Activated naive CD8-positive, alpha-beta T cell treated with anti-CD3 and anti-CD28 coated beads for 36 hours (primary cell): ENCODE results near the gene TAF10. TPM values are rescaled to one million over a fixed set of nuclear protein-coding genes. Genes with fewer than 3 reads are reported as not detected.

ENCODE experiments used
- DNase-seq: peaks from one replicate; pipeline ENCODE4 v3.0.0; 2021
- H3K27ac Mint-ChIP-seq: one replicate; pipeline ENCODE4 v1.8.0; 2022; ENCODE audit warnings: mild to moderate bottlenecking, moderate library complexity, mixed read lengths
- H3K27me3 Mint-ChIP-seq: one replicate; pipeline ENCODE4 v1.8.0; 2022; ENCODE audit warnings: mild to moderate bottlenecking, mixed read lengths
- H3K36me3 Mint-ChIP-seq: one replicate; pipeline ENCODE4 v1.8.0; 2021; ENCODE audit warnings: mild to moderate bottlenecking, mixed read lengths
- H3K4me1 Mint-ChIP-seq: one replicate; pipeline ENCODE4 v1.8.0; 2021; ENCODE audit warnings: mixed read lengths
- H3K4me3 Mint-ChIP-seq: one replicate; pipeline ENCODE4 v1.8.0; 2022; ENCODE audit warnings: mild to moderate bottlenecking, moderate library complexity, mixed read lengths
- H3K9me3 Mint-ChIP-seq: one replicate; pipeline ENCODE4 v1.8.0; 2022; ENCODE audit warnings: mixed read lengths
- total RNA-seq, 2 experiments: library from RNA; stranded (reverse); gene quantifications; one replicate each; pipeline ENCODE4 v1.2.3, GENCODE V29; 2021

TAF10 gene
- total RNA-seq, 2 experiments from 2014 or later, result 156 to 160 TPM

DNA sequence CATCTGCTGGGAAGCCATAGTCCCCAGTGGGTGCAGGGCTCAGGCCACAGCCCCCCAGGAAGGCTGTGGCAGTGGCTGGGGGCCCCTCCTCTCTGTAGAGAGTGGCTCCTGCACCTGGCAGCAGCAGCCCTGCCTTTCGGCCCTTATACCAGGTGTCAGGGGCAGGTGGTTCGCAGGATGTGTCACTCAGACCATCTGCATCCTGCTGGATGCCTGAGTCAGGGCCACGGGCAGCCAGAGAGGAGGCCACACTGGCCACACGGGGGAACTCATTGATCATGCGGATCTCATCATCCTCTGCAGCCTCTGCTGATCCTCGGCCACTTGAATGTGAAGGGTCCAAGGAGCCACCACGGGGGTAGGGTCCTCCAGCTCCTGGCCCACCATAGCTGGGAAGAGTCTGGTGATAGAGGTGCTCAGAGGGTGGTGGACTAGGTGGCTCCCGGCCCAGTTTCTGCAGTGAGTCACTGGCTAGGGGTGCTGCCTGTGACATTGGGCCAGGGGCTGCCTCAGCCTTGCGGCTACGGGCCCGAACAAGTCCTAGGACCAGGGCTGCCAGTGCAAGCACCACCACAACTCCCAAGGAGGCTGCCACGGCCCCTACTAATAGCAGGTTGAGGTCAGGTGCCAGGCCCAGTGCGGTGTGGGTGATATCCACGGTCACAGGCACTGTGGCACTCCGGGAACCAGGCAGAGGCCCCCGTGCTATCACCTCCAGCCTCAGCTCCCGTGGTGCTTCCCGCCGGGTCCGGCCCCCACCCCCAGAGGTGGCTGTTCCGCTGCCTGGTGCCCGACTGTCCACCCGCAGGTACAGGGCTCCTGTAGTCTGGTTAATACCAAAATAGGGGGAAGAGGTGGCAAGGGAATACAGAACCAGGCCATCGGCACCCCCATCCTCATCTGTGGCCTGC, 10.5 kb upstream of the TAF10 start:
- no peak for DNase-seq
- H3K9me3 Mint-ChIP-seq, result no peaks in the 10 kb centered on the region
- H3K27ac Mint-ChIP-seq, result no peak overlapping the region
- H3K4me1 Mint-ChIP-seq, result peaks cover 9% of the 10 kb centered on the region
- no peak overlapping the region for H3K4me3 Mint-ChIP-seq
- no peaks in the 10 kb centered on the region for H3K27me3 Mint-ChIP-seq
- no peaks in the 10 kb centered on the region for H3K36me3 Mint-ChIP-seq

DNA sequence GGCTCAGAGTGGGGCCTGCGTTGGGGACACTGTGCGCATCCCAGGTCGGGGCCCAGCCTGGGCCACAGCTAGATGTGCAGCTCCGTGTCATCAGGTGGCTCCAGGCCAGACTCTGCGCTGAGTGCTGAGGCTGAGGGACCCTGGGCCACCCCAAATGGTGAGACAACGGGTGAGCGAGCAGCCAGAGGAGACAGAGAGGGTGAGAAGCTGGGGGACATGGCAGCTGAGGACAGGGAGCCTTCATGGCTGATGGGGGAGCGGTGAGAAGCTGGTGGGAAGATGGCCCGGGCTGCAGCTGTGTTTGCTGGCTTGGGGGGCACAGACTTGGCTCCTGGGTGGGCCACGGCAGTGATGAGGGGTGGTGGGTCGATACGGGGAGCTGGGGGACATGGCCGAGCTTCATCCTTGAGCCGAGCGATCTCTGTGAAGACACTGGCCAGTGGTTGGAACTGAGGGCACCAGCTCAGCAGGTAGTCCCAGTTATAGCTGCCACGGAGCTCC, 9.7 kb upstream of the TAF10 start:
- no peaks in the 10 kb centered on the region for H3K36me3 Mint-ChIP-seq
- H3K4me3 Mint-ChIP-seq, result no peak overlapping the region
- no peak for DNase-seq
- H3K27me3 Mint-ChIP-seq, result no peaks in the 10 kb centered on the region
- H3K9me3 Mint-ChIP-seq, result no peaks in the 10 kb centered on the region
- peaks cover 6% of the 10 kb centered on the region for H3K4me1 Mint-ChIP-seq
- H3K27ac Mint-ChIP-seq, result no peak overlapping the region

DNA sequence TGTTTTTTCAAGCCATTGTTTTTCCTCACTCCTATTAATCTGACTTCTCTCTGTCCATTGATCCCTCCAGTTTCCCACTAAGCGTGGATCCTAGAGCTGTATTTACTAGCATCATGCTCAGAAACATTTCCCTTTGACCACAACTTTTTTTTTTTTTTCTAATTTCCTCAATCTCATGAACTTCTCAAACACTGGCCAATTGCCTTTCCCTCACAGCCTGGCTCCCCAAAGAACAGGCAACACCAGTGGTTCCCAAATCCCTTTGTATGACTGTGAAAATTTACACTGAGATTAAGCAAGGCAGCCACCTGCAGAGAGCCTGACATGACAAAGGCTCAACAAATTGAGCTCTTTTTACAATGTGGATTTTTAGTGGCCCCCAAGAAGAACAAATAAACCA, 8.6 kb upstream of the TAF10 start:
- no peak overlapping the region for H3K4me3 Mint-ChIP-seq
- no peaks in the 10 kb centered on the region for H3K9me3 Mint-ChIP-seq
- no peak overlapping the region for H3K27ac Mint-ChIP-seq
- no peak for DNase-seq
- peaks cover 4% of the 10 kb centered on the region for H3K36me3 Mint-ChIP-seq
- H3K4me1 Mint-ChIP-seq, result peaks cover 4% of the 10 kb centered on the region
- no peaks in the 10 kb centered on the region for H3K27me3 Mint-ChIP-seq

DNA sequence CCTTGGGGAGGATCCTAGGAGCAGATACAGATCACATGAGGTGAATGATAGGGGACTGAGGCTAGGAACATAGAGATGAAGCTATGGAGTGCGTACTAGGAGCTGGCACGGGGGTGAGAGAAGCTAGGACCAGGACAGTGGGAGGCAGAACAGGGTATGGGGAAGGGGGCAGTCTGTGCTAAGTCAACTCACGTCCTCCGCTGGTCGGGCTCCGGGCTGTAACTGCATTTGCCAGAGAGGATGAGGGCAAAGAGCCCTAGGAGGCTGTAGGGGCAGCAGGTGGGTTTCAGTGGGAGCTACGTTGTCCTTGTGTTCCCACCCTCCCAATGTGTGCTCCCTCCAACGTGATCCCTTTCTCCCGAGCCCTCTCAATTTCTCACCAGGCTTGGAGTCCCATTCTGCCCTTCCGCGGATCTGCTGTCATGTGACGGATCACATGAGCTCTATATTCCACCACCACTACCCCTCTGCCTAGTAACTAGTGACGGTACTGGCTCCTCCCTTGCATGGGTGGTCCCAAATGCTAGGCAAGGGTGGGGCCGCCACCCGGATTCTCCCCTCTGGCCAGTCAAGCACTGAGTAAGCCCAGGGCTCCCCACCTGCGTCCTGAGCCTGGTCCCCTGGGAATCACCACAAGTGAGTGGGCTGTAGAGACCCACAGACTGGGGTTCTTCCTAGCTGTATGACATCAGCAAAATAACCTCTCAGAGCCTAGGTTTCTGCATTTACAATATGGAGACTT, 7.2 kb upstream of the TAF10 start, which contains the start of gene TPP1:
Gene TPP1, minus strand, starts transcription at position 419 of the 742 bp plus-strand sequence. Its CDS starts 22 bp downstream, at position 397.
- peak; percentile 89 for DNase-seq

DNA sequence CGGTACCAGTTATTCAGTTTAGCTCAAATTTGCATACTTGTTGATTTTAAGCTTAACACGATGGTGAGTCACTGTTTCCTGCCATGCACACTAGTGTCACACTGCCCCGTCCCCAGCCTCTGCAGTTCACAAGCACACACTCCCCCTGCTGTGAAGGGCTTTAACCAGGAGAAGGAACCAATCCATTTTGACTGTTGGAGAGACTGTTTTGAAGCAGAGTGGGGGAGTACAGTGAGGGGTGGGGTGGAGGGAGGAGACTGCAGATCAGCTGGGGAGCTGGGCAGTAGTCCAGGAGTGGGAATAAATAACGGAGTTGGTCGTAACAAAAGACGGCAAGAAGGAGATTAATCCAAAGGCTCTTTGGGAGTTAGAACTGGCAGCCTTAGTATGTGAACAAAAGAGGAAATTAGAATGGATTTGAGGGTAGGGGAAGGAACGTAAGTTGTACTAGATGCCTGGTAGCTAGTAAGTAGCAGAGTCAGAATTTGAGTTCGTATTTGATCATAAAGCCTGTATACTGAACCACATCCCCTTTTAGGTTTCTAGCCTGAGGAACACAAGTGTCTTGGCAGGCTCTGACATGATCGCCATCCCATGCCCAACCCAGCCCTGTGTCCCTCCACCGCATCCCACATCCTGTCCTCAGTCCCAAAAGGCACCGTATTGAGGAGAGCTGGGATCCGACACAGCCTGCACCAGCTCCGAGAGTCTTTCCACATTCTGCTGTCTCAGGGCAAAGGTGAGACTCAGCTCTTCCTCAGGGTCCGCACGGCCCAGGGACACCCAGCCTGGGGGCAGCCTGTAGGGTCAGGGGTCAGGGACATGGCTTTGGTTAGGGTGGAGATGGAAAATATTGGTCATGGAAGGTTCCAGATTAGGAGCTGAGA, 6.3 kb upstream of the TAF10 start:
- peak; percentile 57 for DNase-seq
- H3K9me3 Mint-ChIP-seq, result no peaks in the 10 kb centered on the region
- no peak overlapping the region for H3K27ac Mint-ChIP-seq
- peaks cover 8% of the 10 kb centered on the region for H3K36me3 Mint-ChIP-seq
- H3K4me1 Mint-ChIP-seq, result peaks cover 4% of the 10 kb centered on the region
- no peak overlapping the region for H3K4me3 Mint-ChIP-seq
- no peaks in the 10 kb centered on the region for H3K27me3 Mint-ChIP-seq

More for the DNA sequence above, 7.2 kb upstream of the TAF10 start, which contains the start of gene TPP1:
- Mint-ChIP-seq H3K4me1 (peaks cover 4% of the 10 kb centered on the region), H3K27ac (no peak within 1 kb of the TSS), H3K36me3 (peaks cover 8% of the 10 kb centered on the region), H3K27me3 (no peaks in the 10 kb centered on the region), H3K4me3 (no peak within 1 kb of the TSS), H3K9me3 (no peaks in the 10 kb centered on the region)

DNA sequence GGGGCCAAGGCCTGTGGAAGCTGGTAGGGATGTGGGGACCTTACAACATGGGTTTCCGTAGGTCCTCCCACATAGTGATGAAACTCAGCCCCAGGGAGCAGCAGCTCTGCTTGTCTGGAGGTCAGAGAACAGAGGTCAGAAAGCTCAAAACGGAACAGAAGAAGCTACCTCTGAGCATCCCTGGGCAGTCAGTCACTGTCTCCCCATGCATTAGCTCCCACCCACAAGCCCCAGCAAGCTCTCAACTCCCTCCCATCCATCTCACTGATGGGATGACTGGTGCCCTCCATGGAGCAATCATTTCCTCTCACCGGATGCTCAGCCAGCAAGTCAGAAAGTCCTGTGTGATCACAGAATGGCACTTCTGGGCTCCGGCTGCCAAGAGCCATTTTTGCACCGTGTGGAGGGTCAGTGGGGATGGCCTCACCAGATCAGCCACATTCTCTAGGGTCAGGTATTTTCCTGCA, 5.3 kb upstream of the TAF10 start:
- H3K4me1 Mint-ChIP-seq, result peaks cover 4% of the 10 kb centered on the region
- no peak overlapping the region for H3K4me3 Mint-ChIP-seq

DNA sequence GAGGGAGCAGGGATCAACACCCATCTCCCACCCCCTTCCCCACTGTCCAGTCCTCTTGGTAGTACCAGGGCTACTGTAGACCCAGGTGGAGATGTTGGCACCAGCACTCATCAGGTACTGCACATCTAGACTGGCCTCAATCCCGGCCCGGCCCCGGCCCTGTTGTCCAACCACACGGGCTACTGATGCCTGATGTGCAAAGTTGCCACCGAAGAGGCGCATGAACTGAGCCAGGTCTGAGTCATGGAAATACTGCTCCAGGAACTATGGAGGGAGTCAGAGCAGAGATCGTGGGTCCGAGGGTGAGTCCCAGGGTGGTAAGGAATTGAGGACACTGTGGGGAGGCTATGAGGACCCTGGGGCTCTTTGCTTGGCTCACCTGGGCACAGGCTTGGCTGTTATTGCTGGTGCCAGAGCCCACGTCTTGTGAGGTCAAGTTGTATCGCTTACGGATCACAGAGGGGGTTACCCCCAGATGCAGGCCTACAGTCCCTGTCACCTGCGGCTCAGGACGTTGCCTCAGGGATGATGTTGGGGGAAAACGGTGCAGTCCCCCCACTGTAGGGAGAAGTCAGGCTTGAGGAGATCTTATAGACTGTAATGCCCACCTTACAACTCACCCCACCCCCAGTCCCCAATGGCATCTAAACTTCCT, 4.7 kb upstream of the TAF10 start:
- peaks cover 8% of the 10 kb centered on the region for H3K36me3 Mint-ChIP-seq
- peaks cover 4% of the 10 kb centered on the region for H3K4me1 Mint-ChIP-seq
- no peak for DNase-seq
- H3K27me3 Mint-ChIP-seq, result no peaks in the 10 kb centered on the region
- H3K4me3 Mint-ChIP-seq, result no peak overlapping the region
- no peak overlapping the region for H3K27ac Mint-ChIP-seq
- H3K9me3 Mint-ChIP-seq, result no peaks in the 10 kb centered on the region

More for the DNA sequence above, 5.3 kb upstream of the TAF10 start:
- Mint-ChIP-seq H3K27me3 (no peaks in the 10 kb centered on the region), H3K9me3 (no peaks in the 10 kb centered on the region), H3K36me3 (peaks cover 8% of the 10 kb centered on the region), H3K27ac (no peak overlapping the region)
- DNase-seq, result no peak

DNA sequence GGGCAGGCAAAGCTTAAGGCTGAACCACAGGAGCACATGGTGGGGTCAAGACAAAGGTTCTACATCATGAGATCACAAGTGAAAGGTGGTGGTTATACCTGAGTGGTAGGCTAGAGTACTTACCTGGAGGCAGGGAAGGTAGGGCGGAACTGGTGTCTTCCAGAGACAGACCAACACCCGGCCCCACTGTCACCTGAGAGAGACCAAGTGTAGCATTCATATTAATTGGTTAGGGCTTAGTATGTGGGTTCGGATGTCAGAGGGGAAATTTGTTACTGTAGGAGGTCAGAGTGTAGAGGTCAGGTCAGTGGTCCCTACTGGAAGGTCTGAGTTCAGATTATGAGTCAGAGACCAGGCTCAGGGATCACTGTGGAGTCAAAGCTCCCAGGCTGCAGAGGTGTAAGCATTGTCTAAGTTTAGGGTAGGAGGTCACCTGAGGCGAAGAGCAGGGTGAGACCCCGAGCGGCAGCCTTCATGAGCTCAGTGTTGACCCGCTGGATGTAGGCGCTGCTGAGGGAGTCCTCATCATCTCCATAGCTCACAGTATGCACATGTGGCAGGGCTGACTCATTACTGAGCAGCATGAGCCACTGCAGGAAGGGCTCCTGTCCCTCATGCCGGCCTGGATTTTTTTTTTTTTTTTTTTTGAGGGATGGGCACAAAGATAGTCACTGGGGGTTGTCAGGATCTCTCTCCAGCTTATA, 4.0 kb upstream of the TAF10 start:
- no peaks in the 10 kb centered on the region for H3K27me3 Mint-ChIP-seq
- H3K36me3 Mint-ChIP-seq, result peaks cover 12% of the 10 kb centered on the region
- no peaks in the 10 kb centered on the region for H3K9me3 Mint-ChIP-seq
- H3K4me1 Mint-ChIP-seq, result peaks cover 8% of the 10 kb centered on the region
- no peak overlapping the region for H3K4me3 Mint-ChIP-seq
- no peak for DNase-seq
- no peak overlapping the region for H3K27ac Mint-ChIP-seq

DNA sequence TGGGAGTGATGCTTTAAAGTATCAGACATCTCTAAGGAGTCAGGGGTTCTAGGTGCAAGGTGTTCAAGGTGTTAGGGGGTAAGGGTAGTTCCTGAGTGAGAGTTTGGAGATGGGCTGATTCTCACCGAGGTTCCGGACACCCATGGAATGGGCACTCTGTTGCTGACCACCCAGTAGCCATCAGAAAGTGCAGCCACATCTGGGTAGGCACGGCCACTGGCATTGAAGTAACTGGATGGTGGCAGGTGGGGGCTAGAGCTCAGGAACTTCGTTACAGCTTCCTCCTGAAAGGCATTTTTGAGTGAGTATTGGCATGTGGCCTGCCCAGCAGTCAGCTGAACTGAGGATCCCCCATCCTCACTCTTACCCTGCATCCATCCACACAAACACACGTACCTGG, 3.0 kb upstream of the TAF10 start:
- peaks cover 14% of the 10 kb centered on the region for H3K4me1 Mint-ChIP-seq
- no peak for DNase-seq
- H3K27ac Mint-ChIP-seq, result no peak overlapping the region
- H3K27me3 Mint-ChIP-seq, result no peaks in the 10 kb centered on the region
- H3K36me3 Mint-ChIP-seq, result peaks cover 20% of the 10 kb centered on the region
- H3K9me3 Mint-ChIP-seq, result no peaks in the 10 kb centered on the region
- H3K4me3 Mint-ChIP-seq, result no peak overlapping the region

DNA sequence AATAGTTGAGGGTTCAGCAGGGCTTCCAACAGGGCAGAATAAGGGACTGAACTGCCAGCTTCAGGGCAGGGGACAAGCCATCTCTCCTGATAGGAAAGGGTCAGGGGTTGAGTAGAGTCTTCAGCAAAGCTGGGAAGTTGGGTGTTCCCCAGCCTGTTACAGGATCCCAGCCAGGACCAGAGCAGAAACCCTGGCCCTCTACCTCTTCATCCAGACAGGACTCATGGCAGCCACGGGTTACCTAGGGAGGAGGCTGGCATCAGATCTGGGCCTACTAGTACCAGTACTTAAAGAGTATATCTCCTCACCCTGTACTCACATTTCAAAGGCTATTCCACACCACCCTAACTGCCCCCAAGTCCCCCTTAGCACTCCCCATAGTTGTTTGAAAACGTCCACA, 2.4 kb upstream of the TAF10 start:
- DNase-seq, result no peak
- Mint-ChIP-seq H3K4me3 (no peak overlapping the region), H3K4me1 (peaks cover 14% of the 10 kb centered on the region), H3K36me3 (peaks cover 26% of the 10 kb centered on the region), H3K27ac (no peak overlapping the region), H3K27me3 (no peaks in the 10 kb centered on the region), H3K9me3 (no peaks in the 10 kb centered on the region)

DNA sequence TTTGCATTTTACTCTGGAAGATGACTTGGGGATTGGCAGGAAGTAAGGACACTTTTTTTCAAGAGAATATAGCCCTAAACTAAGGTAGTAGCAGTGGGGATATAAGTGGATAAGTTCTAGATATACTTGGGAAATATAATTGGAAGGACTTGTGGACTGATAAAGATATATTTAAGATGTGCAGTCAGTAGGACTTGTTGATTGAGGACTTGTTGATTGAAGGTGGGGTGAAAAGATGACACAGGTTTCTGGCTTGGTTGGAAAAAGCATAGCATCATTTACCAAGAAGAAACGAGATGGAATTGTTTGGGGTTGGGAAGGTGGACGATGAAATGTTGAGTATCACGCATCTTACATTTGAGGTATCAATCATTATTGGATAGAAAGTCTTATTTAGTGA, 1.5 kb upstream of the TAF10 start:
- DNase-seq, result no peak
- Mint-ChIP-seq H3K4me3 (no peak overlapping the region), H3K36me3 (peaks cover 33% of the 10 kb centered on the region)

DNA sequence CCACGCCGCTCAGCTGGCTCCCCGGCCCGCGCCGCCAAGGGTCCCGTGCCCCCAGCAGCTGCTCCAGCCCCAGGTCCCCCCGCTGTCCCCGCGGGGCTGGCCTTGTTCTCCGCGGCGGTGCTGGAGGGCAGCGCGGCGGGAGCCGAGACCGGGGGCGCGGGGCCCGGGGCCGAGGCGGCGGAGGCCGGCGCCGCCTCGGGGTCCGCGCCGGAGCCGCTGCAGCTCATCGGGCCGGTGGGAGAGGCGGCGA, 128 bp downstream of the TAF10 start:
- DNase-seq, result no peak
- peaks cover 42% of the 10 kb centered on the region for H3K36me3 Mint-ChIP-seq
- peak overlapping the region; percentile 95 for H3K4me3 Mint-ChIP-seq

More for the DNA sequence above, 1.5 kb upstream of the TAF10 start:
- H3K9me3 Mint-ChIP-seq, result no peaks in the 10 kb centered on the region
- H3K27ac Mint-ChIP-seq, result no peak overlapping the region
- H3K4me1 Mint-ChIP-seq, result peaks cover 20% of the 10 kb centered on the region
- H3K27me3 Mint-ChIP-seq, result no peaks in the 10 kb centered on the region

DNA sequence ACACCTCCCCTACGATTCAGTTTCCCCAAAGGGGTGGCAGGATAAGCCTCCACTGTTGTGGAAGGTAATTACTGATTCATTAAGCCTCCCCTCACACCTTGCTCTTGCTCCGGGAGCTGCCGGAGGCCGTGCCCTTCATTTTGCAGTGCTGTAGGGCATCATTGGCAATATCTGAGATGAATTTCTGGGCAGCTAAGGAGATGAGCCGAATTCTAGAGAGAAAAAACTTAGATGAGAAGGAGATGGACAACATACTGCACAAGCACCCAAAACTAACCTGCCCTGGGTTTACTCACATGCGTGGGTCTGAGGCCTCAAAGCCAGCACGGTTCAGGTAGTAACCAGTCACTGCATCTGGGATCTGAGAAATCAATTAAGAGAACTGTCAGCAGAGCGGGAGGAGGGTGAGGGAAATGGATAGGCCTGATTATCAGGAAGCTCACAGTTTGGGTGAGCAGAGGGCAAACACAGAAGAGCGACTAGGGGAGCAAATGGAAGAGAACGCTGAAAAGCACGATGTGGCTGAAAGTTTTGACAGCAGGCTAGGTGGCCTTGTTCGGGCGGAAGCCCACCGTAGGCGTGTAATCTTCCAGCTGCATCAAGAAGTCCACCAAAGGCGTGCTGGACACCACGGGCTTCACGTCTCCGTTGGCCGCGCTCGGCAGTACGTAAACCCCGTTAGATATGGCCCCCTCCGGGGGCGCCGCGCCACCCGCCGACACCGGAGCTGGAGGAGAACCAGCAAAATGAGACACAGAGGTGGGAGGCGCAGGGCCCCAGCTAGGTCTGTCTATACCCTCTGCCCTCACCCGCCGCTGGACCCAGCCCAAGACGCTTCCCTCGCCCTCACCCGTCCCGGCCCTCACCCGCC, 689 bp downstream of the TAF10 start:
- Mint-ChIP-seq H3K4me3 (peak overlapping the region; percentile 95), H3K27ac (peak overlapping the region; percentile 93), H3K4me1 (peaks cover 27% of the 10 kb centered on the region), H3K27me3 (no peaks in the 10 kb centered on the region), H3K9me3 (no peaks in the 10 kb centered on the region), H3K36me3 (peaks cover 43% of the 10 kb centered on the region)
- DNase-seq, result peak; percentile 32

More for the DNA sequence above, 128 bp downstream of the TAF10 start:
- Mint-ChIP-seq H3K27me3 (no peaks in the 10 kb centered on the region), H3K4me1 (peaks cover 27% of the 10 kb centered on the region), H3K9me3 (no peaks in the 10 kb centered on the region), H3K27ac (peak overlapping the region; percentile 93)
